ENCODE data around the gene CUL1.
A peak's percentile ranks its signal among the peaks of the same experiment; 100 is the strongest.
"Not testable (repeated sequence)": the region's sequence is repeated elsewhere in the genome, so short reads cannot be mapped to it uniquely, and the experiment has no call there.

Gene CUL1

DNA sequence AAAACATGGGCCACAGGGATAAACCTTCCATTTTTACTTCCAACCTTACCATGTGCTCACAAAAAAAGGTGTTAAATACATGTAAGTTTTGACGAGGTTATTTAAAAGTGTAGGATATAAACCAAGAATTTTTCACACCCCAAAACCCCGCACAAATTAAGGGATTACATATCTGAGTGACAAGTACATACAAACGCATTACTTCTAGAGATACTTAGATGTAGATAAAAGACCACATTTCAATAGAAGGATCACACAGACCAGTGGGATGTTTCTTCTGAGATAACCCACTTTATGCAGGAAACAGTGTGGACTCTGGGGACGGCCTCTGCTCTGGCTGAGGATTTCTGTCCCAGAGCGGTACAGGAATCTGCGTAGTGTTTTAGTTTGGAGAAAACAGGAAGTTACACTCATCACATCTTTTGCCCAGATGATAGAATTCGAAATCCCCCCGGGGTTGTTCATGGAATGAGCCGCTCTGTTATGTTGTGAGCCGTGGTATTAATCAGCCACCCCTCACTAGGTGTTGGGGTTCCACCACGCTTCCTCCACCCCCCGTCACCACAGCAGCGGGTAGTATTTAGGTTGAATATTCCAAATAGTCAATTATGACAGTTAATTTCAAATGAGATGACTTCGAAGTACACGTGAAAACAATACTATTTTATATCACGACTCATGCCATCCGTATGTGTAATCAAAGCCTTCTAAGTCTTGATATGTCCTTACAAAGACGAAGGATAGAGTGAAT lies 1.3 kb upstream of the CUL1 start:
- DNase-seq, result peak; percentile 47

DNA sequence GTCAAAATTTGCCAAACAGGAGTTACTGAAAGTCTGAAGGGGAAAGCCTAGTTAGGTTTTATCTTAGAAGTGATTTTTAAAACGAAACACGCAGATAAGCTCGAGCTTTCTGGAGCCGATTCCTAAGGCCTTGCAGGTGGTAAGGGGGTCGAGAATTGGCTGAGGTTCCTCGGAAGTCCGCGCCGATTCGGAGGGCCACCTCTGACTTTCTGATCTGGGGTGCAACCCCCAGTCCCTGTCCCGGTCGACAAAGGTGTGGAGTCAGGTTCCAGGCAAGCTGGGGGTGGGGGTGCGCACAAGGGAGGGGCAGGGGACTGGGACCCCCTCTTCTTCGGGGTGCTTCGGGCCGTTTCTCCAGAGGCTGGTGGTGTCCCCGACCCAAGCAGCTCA lies 701 bp upstream of the CUL1 start:
- no peak for DNase-seq

DNA sequence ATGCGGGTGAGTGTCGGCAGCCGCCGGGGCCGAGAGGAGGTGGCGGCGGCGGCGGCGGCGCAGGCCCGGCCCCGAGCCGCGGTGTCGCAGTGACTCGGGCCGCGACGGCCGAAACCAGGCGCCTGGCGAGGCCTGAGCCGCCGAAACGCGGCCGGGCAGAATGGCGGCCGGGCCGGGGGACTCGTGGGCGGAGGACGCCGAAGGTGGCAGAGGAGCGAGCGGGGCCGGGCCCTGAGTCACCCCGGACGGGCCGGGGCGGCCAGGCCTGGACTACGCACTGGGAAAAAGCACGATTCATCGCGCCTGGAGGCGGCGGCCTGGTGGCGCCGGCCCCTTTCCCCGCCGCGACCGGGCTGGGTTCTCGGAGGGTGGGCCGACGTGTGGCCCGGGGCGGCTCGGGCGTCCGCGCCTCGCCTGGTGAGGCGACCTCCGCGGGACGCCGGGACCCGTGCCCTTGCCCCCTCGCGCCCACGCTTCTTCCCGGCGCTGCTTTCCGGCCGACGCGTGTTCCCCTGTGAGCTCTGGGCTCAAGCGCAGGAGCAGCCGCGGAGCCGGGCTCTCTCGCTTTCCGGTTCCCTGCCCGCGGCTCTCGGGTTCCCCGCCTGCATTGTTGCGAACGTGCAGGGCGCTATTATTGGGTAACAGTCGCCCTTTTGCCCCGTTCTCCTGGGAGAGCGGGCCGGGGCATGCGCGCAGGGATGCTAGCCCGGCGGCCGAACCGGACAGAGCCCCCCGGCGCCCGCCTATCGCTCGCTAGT lies 500 bp downstream of the CUL1 start:
- DNase-seq, result peak; percentile 65

DNA sequence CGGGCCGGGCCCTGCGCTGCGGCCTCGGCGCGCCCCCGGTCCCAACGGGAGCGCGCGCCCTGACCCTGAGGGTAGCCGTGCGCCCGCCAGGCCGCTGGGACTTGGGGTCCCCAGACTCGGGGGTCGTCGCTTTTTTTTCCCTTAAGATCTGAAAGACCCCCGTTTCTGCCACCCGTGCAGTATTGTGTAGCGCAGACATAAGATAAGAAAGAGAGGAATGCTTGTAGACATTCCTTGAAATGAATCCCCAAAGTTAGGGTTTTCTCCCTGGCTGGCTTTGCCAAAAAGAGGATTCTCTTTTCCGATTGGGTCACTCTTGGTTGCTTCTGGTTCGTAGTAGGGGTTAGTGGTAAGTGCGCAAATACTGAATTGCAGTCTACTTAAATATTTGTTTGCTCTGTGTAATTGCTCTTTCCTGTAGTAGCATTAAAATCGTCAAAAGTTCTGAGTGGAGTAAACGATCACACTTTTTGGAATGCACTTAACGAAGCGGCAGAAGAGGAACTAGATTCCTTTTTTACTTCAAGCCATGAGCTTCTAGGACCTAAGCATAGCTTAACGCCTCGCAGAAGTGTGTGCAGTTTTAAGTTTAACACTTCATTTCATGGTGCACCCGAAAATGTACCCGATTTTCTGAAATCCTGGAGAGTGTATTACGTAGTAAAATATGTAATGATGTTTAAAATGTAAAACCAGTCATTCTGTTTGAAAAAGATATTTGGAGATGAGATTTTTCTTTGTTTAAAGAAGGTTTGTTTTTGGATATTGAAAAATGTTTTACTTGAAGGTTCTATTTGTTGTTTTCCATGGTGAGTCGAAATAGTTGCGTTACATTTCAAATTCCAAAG lies 1.3 kb downstream of the CUL1 start:
- DNase-seq, result no peak

DNA sequence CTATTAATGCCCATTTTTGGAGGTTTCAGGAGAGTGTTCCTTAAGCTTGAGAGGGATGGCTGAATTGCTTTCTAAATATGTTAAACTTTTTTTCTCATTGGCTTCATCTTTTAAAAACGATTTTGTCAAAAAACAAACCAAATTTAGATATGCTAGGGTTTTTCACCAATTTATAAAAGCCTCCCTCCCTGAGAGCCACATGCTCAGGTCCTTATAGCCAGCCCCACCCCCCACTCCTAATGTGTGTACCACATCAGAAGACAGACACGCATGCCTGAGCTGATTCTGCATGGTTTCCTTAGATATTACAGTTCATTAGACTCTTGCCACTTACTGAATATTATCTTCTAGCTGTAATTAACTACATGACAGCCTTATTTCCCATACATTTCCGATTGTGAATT lies 2.0 kb downstream of the CUL1 start:
- DNase-seq, result peak; percentile 75

DNA sequence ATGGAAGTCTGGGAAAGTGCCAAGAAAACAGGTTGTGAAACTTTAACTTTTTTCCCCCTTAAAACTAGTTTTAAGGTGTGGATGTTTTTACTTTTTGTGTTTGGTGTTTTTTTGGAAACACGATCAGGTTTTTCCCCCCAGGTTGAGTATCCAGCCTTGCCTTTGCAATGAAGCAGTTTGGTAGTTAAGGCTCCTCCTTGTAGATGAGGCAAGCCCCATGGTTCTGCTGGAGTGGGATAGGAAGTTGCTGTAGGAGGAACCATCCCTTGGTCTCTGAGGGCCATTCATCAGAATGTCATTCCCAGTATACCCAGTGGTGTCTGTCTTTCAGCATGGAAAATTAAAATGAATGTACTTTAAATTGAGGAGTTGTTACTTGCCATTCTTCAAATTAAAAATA lies 2.7 kb downstream of the CUL1 start:
- DNase-seq, result no peak

DNA sequence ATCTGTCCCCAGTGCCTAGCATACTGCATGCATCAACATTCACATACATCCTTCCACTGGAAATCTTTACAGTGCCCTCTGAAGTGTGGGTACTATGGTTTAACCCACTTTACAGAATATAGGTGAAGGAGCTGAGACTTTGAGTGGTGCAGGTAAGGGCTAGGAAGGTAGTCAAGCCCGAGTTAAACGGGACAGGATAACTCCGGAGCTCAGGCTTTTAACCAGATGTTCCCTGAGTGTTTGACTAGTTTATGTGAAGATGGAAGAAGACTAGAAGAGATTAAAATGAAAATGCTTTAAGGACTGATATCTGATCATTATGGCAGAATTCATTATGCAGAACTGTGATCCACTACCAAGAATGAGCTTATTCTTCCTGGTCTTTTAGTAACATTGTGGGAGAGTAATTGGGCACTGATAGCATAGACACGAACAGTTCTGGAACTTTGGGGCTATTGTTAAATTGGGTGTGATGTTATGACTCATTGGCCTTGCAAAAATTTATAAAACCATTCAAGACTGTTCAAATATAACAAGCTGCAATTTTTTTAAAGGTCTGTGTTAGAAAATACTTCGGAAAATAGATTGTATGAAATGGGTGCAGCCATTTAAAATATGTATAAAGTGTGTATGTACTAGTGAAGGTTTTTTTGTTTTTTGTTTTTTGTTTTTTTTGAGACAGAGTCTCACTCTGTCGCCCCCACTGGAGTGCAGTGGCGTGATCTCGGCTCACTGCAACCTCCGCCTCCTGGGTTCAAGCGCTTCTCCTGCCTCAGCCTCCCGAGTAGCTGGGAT lies 4.4 kb downstream of the CUL1 start:
- no peak for DNase-seq

DNA sequence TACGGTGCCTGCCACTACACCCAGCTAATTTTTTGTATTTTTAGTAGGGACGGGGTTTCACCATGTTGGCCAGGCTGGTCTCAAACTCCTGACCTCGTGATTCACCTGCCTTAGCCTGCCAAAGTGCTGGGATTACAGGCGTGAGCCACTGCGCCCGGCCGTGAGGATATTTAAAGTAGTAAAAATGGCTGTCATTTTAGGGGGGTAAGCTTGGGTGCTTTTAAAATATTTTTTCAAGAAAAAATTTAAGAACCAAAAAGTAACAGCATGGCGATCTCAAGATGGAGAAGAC lies 4.9 kb downstream of the CUL1 start:
- not testable (repeated sequence) for DNase-seq

DNA sequence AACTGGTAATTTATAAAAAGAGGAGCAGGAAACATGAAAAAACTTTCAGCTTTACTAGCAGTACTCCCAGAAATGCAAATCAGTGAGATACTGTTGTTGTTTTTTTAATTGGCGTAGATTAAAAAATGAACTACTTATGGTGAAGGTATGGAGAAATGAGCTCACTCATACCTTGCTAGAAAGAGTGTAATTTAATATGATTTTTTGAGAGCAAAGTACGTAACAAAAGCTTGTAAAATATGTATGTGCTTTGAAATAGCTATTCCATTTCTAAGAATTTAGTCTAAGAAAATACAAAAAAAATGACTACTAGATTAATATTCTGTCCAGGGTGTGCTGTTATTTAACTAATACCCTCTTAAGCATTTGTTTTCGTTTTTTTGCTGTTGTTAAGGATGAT lies 5.5 kb downstream of the CUL1 start:
- no peak for DNase-seq

DNA sequence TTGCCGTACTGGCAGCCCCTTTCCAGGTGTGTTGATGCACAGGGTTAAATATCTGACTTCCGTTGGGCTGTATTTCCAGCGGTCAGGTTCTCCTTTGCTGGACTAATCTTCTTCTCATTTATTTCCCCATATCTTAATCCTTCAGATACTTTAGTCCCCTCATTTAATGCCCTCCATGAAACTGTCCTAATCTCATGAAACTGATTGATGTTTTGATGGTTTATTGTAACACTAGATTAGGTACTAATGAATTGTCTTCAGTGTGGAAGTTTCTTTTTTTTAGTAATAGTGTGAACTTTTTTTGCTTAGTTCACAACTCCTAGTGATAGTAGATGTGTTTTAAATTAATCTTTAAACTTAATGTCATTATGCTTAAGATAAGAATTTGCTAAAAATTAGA lies 6.3 kb downstream of the CUL1 start:
- no peak for DNase-seq

DNA sequence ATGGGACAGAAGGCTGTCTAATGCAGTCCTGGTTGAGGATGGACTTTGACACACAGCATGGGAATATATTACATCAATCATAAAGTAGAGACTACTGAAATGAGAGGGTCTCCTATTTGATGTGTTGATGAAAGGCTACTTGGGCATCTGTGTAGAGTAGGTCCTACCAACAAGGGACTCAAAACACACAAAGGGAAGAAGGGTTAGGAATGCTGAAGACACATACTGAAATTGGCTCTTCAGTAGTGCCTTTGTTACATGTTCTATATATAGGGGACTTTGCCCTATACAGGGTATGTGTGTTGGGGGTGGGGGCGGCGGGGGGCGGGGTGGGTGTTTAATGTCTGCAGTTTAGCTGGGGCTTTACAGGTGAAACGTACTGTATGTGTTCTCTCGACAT lies 7.7 kb downstream of the CUL1 start:
- DNase-seq, result no peak

DNA sequence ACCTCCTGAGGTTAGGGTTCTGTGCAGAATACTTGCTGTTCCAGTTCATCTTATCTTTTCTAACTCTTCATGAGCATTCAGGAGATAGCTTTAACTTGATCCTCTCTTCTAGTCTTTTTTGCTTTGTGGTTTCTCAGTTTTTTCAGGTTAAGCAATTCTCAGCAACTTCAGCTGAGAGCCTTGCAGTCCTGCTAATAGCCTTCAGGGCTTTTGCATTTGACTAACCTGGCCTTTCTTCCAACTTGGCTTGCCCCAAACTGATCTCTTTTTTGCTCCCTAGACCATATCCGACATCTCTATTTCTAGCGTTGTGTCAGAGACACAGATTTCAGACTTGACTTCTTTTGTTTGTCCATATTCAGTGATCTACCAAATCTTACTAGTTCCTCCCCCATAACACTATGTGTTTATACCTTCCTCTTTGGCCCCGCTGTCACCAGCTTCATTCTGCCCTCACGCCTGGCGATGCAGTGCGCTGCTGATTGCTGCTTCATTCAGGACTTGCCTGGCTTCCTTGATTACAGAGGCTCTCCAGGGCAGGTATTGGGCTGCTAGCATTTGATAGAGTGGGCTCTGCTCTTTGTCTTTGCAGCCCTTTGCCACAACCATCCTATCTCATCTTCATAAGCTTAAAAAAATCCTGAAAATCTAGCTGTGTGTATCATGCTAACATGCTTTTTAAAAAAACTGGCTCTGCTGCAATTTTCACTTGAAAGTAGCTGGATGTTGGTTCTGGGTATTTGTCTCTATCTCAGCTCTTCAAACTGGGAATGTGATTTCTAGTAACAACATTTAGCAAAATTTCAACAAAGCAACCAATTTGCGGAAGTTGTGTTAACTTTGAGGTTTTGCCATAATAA lies 9.6 kb downstream of the CUL1 start:
- DNase-seq, result no peak

DNA sequence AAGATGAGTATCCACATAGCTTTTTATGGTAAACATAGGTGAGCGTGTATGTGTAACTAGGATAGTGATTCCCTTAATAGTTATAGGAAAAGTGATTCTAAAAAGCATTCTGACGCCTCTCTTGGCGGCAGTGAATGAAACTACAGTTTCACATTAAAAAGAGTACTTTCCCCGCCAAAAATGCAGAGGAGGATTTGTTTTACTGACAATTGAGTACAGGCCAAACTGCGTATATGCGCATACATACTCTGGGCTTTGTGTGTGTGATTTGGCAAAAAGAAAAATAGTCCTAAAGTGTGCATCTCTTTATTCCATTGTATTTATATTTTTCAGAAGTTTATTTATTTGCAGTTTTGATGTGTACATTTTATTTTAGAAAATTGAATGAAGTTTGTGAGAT lies 10.3 kb downstream of the CUL1 start:
- no peak for DNase-seq

DNA sequence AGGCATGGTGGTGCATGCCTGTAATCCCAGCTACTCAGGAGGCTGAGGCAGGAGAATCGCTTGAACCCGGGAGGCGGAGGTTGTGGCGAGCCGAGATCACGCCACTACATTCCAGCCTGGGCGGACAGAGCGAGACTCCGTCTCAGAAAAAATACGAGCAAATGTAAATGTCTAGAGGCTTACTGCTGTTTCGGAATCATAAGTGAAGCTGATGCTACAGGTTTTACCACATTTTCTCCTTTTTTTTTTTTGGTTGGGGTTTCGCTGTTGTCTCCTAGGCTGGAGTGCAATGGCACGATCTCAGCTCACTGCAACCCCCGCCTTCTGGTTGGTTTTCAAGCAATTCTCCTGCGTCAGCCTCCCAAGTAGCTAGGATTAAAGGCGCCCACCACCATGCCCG lies 11.7 kb downstream of the CUL1 start:
- DNase-seq, result not testable (repeated sequence)

DNA sequence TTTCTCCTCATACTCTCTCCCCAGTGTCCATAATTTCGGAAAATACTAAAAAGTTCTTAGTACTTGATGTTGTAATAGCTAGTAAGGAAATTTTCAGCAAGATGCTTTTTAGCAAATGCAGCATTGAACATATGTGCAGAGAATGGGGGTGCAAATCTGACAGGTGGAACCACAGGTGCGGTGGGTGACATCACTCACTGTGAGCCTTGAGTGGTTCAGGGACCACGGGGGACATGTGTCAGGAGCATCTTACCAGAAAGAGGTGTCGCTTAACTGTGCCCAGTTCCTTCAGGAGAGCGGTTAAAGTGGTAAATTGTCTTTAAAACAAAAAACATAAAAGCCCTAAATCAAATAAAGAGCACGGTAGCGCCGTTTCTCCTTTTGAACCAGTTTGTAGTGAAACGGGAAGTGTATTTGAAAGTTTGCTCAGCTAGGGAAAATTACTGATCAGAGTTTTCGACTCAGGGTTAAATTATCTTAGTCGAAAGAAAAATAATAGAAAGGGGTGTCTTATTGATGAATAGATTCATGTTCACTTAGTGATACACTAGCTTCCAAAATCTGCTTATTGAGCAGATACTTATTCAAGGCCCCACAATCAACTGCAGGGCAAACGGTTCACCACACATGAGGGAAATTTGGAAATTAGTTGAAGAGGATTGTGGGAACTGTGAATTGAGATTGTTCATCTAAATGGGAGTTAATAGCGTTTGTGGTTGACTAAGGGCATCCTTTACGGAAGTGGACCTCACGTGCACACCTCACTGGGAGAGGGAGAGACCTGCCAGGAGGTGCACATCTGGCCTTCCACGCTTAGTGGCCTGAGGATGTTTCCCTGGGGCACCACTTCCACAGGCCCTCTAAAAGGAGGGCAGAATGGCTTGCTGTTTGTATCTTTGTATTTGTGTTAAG lies 12.7 kb downstream of the CUL1 start:
- DNase-seq, result peak; percentile 19

DNA sequence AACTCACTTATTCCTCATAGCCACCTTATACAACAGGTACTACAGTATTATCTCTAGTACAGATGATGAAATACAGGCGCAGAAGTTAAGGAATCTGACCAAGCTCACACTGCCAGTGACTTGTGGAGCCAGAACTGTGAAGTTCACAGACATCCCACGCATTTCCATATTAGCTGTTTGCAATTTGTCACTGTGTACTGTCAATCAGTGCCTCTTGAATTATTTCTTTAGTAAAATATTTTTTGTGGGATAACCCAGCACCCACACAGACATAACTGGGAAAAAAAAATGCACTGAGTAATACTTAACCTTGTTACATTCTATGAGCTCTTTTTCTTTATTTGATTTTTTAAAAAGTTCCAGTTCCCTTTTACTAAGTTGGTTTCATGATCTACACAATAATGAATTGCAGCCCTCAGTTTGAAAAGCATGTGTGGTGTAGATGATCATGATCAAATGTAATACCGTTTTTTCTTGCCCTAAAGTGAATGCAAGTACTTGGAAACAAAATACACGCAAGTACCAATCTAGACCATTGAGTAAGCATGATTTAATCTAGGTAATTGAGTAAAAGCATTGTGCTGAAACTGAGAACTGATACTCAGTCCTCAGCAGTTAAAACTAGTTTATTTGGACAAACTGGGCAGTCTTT lies 14.1 kb downstream of the CUL1 start:
- DNase-seq, result no peak

DNA sequence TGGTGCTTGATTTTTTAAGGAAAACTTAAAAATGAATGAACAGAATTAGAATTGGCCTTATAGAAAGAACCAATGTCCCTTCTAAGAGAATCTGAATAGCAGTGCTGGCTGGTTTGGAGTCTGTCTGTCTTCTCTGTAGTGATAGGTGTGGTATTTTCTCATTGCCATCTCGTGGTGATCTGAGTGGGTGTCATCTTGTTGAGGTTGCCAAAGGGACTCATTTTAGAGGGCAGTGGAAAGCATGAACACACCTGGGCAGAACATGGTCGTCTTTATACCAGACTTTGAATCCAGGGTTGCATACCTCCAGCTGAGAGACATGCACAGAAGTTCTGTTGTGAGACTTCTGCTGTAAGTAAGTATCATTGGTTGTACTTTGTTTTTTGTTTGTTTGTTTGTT lies 15.8 kb downstream of the CUL1 start:
- DNase-seq, result no peak

DNA sequence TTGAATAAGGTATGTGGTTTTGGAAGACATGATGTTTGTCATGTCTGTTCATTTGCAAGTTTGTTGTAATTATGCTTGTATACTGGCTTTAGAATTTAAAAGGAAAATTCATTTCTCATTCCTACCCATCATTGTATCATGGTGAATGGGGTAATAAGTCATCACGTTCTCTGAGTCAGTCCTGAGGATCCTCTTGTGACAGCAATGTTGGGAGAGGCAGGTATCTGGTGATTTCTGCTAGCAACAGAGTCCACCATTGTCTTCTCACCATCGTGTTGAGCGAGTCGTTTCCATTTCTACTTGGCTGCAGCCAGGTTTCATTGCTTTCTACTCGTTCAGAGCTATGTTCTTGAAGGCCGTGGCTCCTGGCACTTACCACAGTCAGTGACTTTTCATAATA lies 16.3 kb downstream of the CUL1 start:
- no peak for DNase-seq

DNA sequence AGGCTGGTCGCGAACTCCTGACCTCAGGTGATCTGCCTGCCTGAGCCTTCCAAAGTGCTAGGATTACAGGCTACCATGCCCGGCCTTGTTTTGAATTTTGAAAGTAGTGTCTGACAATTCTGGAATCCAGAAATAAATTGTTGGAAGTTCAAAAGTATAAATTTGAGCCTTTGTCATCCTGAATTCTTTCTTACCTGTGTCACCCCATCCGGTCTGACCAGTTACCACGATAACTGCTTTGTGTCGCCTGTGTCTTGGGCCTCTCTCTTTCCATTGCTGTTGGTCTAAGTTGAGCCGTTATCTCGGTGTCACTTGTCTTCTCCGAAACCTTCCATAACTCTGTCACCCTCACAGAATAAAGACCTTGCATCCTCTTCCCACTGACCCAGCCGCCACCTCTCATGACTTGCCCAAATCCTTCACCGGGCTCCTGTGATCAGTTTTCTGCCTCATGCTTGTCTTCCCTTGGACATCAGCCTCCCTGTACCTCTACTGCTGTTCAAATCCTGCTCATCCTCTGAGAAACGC lies 18.6 kb downstream of the CUL1 start:
- no peak for DNase-seq

DNA sequence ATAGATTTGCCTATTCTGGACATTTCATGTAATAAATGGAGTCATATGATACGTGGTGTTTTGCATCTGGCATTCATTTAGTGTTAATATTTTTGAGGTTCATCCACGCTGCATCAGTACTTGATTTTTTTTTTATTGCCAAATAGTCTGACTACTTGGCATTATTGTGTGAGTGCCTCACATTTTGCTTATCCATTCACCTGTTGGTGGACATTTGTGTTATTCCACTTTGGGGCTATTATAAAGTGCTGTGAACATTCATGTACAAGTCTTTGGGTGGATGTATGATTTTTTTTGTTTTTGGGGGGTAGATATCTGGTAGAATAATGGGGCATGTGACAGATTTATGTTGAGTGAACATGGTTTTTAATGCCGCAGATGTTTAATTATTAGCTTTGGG lies 19.7 kb downstream of the CUL1 start:
- no peak for DNase-seq
